GM23338 (cell line): ENCODE data around the gene IFITM10. TPM values are rescaled to one million over a fixed set of nuclear protein-coding genes. Genes with fewer than 3 reads are reported as not detected.

Experiments
- ATAC-seq: fragments of 200-7000 bp; cut with Tn5 transposase; 3 replicates; pipeline ENCODE4 v1.9.1; 2020
- DNase-seq: peaks from one replicate; pipeline ENCODE4 v3.0.0-alpha.2; 2015; ENCODE audit warnings: low spot score
- H2AFZ ChIP-seq: fragments of 200-600 bp; sonication (generic); 2 replicates; pipeline ENCODE4 v1.8.0; 2016; ENCODE audit warnings: antibody characterized with exemption, mild to moderate bottlenecking, moderate library complexity
- H3F3A ChIP-seq: fragments of 200-600 bp; sonication (generic); replicated peaks from 2 replicates; pipeline ENCODE4 v1.8.0; 2017; ENCODE audit warnings: antibody characterized with exemption, mixed run types, low read depth
- H3K27ac ChIP-seq: fragments of 200-600 bp; sonication (generic); 2 replicates; pipeline ENCODE4 v1.6.1; 2016; ENCODE audit warnings: low read depth
- H3K27me3 ChIP-seq: fragments of 200-600 bp; sonication (generic); 2 replicates; pipeline ENCODE4 v1.8.0; 2016; ENCODE audit warnings: mild to moderate bottlenecking, mixed run types, moderate library complexity; ENCODE audit not compliant: insufficient read depth
- H3K36me3 ChIP-seq: fragments of 200-600 bp; sonication (generic); 2 replicates; pipeline ENCODE4 v1.8.0; 2016; ENCODE audit warnings: mild to moderate bottlenecking; ENCODE audit not compliant: insufficient read depth
- H3K4me1 ChIP-seq: fragments of 200-600 bp; sonication (generic); 2 replicates; pipeline ENCODE4 v1.8.0; 2016; ENCODE audit warnings: mild to moderate bottlenecking, moderate library complexity; ENCODE audit not compliant: insufficient read depth
- H3K4me2 ChIP-seq: fragments of 200-600 bp; sonication (generic); 2 replicates; pipeline ENCODE4 v1.7.1; 2017; ENCODE audit warnings: mixed run types
- H3K4me3 ChIP-seq: fragments of 200-600 bp; sonication (generic); 2 replicates; pipeline ENCODE4 v1.6.1; 2016; ENCODE audit warnings: mixed run types
- H3K79me2 ChIP-seq: fragments of 200-600 bp; sonication (generic); replicated peaks from 2 replicates; pipeline ENCODE4 v1.8.0; 2017; ENCODE audit warnings: mild to moderate bottlenecking; ENCODE audit not compliant: insufficient read depth
- H3K9me2 ChIP-seq: fragments of 200-600 bp; sonication (generic); 2 replicates; pipeline ENCODE4 v1.8.0; 2017; ENCODE audit not compliant: insufficient read depth
- H4K20me1 ChIP-seq: fragments of 200-600 bp; sonication (generic); replicated peaks from 2 replicates; pipeline ENCODE4 v1.8.0; 2017; ENCODE audit warnings: mild to moderate bottlenecking; ENCODE audit not compliant: insufficient read depth
- H3K27ac Mint-ChIP-seq: 2 replicates; pipeline ENCODE4 v1.8.0; 2020; ENCODE audit warnings: inconsistent platforms, mild to moderate bottlenecking, moderate library complexity, mixed read lengths
- H3K27me3 Mint-ChIP-seq: 3 replicates; pipeline ENCODE4 v1.8.0; 2022; ENCODE audit warnings: low read depth, mild to moderate bottlenecking, moderate library complexity, mixed read lengths, inconsistent platforms; ENCODE audit not compliant: insufficient read depth, poor library complexity
- H3K36me3 Mint-ChIP-seq: 3 replicates; pipeline ENCODE4 v1.8.0; 2021; ENCODE audit warnings: low read depth, mild to moderate bottlenecking, inconsistent platforms, moderate library complexity, mixed read lengths
- H3K4me1 Mint-ChIP-seq: 3 replicates; pipeline ENCODE4 v1.8.0; 2020; ENCODE audit warnings: mild to moderate bottlenecking, inconsistent platforms, mixed read lengths
- H3K4me3 Mint-ChIP-seq: 3 replicates; pipeline ENCODE4 v1.8.0; 2021; ENCODE audit warnings: moderate library complexity, mild to moderate bottlenecking, inconsistent platforms, mixed read lengths
- H3K9me3 Mint-ChIP-seq: 3 replicates; pipeline ENCODE4 v1.8.0; 2020; ENCODE audit warnings: moderate library complexity, mild to moderate bottlenecking, inconsistent platforms, mixed read lengths
- CTCF ChIP-seq, 2 experiments: fragments of 200-600 bp in 1 of 2; sonication (generic) in 1 of 2; conservative IDR thresholded peaks; 2 replicates each; pipeline versions ENCODE4 v1.5.1 to v1.6.1; 2016 to 2017; ENCODE audit warnings: antibody characterized with exemption in 2 of 2, low read depth in 2 of 2, mild to moderate bottlenecking in 2 of 2, moderate library complexity in 1 of 2
- POLR2AphosphoS5 ChIP-seq: IDR thresholded peaks from 2 replicates; pipeline ENCODE4 v1.6.1; 2016; ENCODE audit warnings: antibody characterized with exemption, low read depth
- ZNF114 ChIP-seq: fragments of 250-450 bp; sonication (Bioruptor Pico); IDR thresholded peaks from 2 replicates; pipeline ENCODE4 v1.5.0; 2020; ENCODE audit warnings: mild to moderate bottlenecking, moderate library complexity
- polyA plus RNA-seq: library from polyadenylated mRNA; unstranded; fragments of >200 nt; fragmentation: Nextera tagmentation; extraction: Ambion mirVana; gene quantifications from 2 replicates; pipeline ENCODE4 v1.2.1, GENCODE V29; 2016
- total RNA-seq: library from RNA; depleted of rRNA; stranded (reverse); fragments of >200 nt; shearing (Covaris generic); gene quantifications from 2 replicates; pipeline ENCODE4 v1.2.3, GENCODE V29; 2014
- TF ChIP-seq, protein P1 (sequence below): fragments of 250-450 bp; sonication (Bioruptor Pico); IDR thresholded peaks from 2 replicates; pipeline ENCODE4 v1.5.0; 2020; ENCODE audit warnings: mild to moderate bottlenecking, moderate library complexity
- TF ChIP-seq, protein P2 (sequence below): IDR thresholded peaks from 2 replicates; pipeline ENCODE4 v1.6.1; 2016; ENCODE audit warnings: antibody characterized with exemption

IFITM10 gene
- total and polyA plus RNA-seq, 2 experiments from 2014 or later: 0.06 TPM; not detected in 1

GRCh38 chr11:1696608-1697570 lies 53.5 kb downstream of the IFITM10 start, which contains the start of gene KRTAP5-6 (continued):
- TF ChIP-seq, protein P1, sequence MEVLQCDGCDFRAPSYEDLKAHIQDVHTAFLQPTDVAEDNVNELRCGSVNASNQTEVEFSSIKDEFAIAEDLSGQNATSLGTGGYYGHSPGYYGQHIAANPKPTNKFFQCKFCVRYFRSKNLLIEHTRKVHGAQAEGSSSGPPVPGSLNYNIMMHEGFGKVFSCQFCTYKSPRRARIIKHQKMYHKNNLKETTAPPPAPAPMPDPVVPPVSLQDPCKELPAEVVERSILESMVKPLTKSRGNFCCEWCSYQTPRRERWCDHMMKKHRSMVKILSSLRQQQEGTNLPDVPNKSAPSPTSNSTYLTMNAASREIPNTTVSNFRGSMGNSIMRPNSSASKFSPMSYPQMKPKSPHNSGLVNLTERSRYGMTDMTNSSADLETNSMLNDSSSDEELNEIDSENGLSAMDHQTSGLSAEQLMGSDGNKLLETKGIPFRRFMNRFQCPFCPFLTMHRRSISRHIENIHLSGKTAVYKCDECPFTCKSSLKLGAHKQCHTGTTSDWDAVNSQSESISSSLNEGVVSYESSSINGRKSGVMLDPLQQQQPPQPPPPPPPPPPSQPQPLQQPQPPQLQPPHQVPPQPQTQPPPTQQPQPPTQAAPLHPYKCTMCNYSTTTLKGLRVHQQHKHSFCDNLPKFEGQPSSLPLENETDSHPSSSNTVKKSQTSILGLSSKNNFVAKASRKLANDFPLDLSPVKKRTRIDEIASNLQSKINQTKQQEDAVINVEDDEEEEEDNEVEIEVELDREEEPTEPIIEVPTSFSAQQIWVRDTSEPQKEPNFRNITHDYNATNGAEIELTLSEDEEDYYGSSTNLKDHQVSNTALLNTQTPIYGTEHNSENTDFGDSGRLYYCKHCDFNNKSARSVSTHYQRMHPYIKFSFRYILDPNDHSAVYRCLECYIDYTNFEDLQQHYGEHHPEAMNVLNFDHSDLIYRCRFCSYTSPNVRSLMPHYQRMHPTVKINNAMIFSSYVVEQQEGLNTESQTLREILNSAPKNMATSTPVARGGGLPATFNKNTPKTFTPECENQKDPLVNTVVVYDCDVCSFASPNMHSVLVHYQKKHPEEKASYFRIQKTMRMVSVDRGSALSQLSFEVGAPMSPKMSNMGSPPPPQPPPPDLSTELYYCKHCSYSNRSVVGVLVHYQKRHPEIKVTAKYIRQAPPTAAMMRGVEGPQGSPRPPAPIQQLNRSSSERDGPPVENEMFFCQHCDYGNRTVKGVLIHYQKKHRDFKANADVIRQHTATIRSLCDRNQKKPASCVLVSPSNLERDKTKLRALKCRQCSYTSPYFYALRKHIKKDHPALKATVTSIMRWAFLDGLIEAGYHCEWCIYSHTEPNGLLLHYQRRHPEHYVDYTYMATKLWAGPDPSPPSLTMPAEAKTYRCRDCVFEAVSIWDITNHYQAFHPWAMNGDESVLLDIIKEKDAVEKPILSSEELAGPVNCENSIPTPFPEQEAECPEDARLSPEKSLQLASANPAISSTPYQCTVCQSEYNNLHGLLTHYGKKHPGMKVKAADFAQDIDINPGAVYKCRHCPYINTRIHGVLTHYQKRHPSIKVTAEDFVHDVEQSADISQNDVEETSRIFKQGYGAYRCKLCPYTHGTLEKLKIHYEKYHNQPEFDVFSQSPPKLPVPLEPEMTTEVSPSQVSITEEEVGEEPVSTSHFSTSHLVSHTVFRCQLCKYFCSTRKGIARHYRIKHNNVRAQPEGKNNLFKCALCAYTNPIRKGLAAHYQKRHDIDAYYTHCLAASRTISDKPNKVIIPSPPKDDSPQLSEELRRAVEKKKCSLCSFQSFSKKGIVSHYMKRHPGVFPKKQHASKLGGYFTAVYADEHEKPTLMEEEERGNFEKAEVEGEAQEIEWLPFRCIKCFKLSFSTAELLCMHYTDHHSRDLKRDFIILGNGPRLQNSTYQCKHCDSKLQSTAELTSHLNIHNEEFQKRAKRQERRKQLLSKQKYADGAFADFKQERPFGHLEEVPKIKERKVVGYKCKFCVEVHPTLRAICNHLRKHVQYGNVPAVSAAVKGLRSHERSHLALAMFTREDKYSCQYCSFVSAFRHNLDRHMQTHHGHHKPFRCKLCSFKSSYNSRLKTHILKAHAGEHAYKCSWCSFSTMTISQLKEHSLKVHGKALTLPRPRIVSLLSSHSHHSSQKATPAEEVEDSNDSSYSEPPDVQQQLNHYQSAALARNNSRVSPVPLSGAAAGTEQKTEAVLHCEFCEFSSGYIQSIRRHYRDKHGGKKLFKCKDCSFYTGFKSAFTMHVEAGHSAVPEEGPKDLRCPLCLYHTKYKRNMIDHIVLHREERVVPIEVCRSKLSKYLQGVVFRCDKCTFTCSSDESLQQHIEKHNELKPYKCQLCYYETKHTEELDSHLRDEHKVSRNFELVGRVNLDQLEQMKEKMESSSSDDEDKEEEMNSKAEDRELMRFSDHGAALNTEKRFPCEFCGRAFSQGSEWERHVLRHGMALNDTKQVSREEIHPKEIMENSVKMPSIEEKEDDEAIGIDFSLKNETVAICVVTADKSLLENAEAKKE (CRISPR knock-in tag): no peak

DNA sequence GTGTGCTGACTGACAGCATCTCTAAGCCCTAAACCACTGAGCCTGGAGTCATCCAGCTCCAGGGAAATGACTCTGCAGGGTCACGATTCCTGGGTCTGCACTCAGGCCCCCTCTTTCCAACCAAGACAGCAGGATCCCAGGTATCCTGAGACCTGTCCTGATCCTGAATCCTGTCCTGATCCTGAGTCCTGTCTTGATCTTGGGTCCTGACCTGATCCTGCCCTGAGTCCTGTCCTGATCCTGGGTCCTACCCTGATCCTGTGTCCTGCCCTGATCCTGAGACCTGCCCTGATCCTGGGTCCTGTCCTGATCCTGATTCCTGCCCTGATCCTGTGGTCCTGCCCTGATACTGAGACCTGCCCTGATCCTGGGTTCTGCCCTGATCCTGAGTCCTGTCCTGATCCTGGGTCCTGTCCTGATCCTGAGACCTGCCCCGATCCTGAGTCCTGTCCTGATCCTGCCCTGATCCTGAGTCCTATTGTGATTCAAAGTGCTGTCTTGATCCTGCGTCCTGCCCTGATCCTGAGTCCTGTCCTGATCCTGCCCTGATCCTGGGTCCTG lies 54.8 kb downstream of the IFITM10 start:
- ATAC-seq: no peak
- no peak overlapping the region for H3K27ac ChIP-seq
- H3K4me1 Mint-ChIP-seq: peaks cover 5% of the 10 kb centered on the region; the same call in 2 of the 3 replicates
- H3K36me3 ChIP-seq: no peaks in the 10 kb centered on the region
- H3K4me1 ChIP-seq: 0 out of 2 replicates have a peak, but pooled peaks cover 6% of the 10 kb centered on the region
- DNase-seq: no peak
- no peak overlapping the region for H2AFZ ChIP-seq
- H3K9me2 ChIP-seq: no peaks in the 10 kb centered on the region
- no peak for TF ChIP-seq ZNF114 (CRISPR knock-in tag)
- no peak for TF ChIP-seq POLR2AphosphoS5
- TF ChIP-seq, protein P2, sequence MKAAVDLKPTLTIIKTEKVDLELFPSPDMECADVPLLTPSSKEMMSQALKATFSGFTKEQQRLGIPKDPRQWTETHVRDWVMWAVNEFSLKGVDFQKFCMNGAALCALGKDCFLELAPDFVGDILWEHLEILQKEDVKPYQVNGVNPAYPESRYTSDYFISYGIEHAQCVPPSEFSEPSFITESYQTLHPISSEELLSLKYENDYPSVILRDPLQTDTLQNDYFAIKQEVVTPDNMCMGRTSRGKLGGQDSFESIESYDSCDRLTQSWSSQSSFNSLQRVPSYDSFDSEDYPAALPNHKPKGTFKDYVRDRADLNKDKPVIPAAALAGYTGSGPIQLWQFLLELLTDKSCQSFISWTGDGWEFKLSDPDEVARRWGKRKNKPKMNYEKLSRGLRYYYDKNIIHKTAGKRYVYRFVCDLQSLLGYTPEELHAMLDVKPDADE: no peak
- TF ChIP-seq CTCF (conservative IDR thresholded peaks at IDR 0.05; ENCODE audit: low read depth in 2 of 2): no peak
- no peak overlapping the region for H3K4me3 Mint-ChIP-seq
- H3K27me3 Mint-ChIP-seq: peaks cover 18% of the 10 kb centered on the region
- no peak overlapping the region for H3K4me3 ChIP-seq
- H3K27ac Mint-ChIP-seq: no peak overlapping the region
- no peaks in the 10 kb centered on the region for H3F3A ChIP-seq
- no peaks in the 10 kb centered on the region for H3K27me3 ChIP-seq
- no peaks in the 10 kb centered on the region for H4K20me1 ChIP-seq
- H3K36me3 Mint-ChIP-seq: no peaks in the 10 kb centered on the region
- H3K79me2 ChIP-seq: no peaks in the 10 kb centered on the region
- H3K4me2 ChIP-seq: no peak overlapping the region
- H3K9me3 Mint-ChIP-seq: no peaks in the 10 kb centered on the region; the same call in 2 of the 3 replicates
